Lower leg skin (tissue), 3 donors: ENCODE measurements around the gene ROM1.
"Not testable (repeated sequence)": the region's sequence is repeated elsewhere in the genome, so short reads cannot be mapped to it uniquely, and the experiment has no call there.

Experiments
- CTCF ChIP-seq, 3 donors: fragments of 450-650 bp; IDR thresholded peaks; one replicate each; pipeline ENCODE4 v1.5.1; 2016; ENCODE audit warnings: antibody characterized with exemption in 3 of 3, mild to moderate bottlenecking in 3 of 3, moderate library complexity in 2 of 3
- POLR2A ChIP-seq, 2 donors: fragments of 450-650 bp; IDR thresholded peaks; one replicate each; pipeline ENCODE4 v1.6.1; 2016 to 2017; ENCODE audit warnings: antibody characterized with exemption in 2 of 2, mild to moderate bottlenecking in 1 of 2, moderate library complexity in 1 of 2

GRCh38 chr11:62571493-62571892, 41.6 kb upstream of the ROM1 start:
- TF ChIP-seq CTCF, POLR2A (IDR thresholded peaks at IDR 0.05): not testable (repeated sequence)
